K562 (cell line): Measurements from ENCODE around the gene VILL. TPM values are rescaled to one million over a fixed set of nuclear protein-coding genes. Genes with fewer than 3 reads are reported as not detected.
A peak's percentile ranks its signal among the peaks of the same experiment; 100 is the strongest.

Experiments
- ASH1L ChIP-seq: fragments of 450-650 bp; IDR thresholded peaks from 2 replicates; pipeline ENCODE4 v1.6.1; 2018; ENCODE audit warnings: borderline replicate concordance, mild to moderate bottlenecking, low read depth; ENCODE audit not compliant: partially characterized antibody
- HMG20B ChIP-seq: fragments of 250-450 bp; sonication (Bioruptor Pico); IDR thresholded peaks from 2 replicates; pipeline ENCODE4 v1.5.0; 2021; ENCODE audit warnings: mild to moderate bottlenecking
- NR4A1 ChIP-seq, 2 experiments: fragments of 250-450 bp in 1 of 2; fragments of 450-650 bp in 1 of 2; sonication (Bioruptor Pico) in 1 of 2; IDR thresholded peaks; 2 replicates each; pipeline versions ENCODE4 v1.4.0 to v1.6.1; 2016 to 2020; ENCODE audit warnings: mild to moderate bottlenecking in 2 of 2, missing compliant biosample characterization in 1 of 2, missing genetic modification characterization in 1 of 2, moderate library complexity in 1 of 2
- RCOR1 ChIP-seq, 2 experiments: IDR thresholded peaks; 2 replicates each; pipeline ENCODE4 v1.6.1; 2012; ENCODE audit warnings: low read depth in 2 of 2, low read length in 2 of 2, borderline replicate concordance in 1 of 2, improper control_type of control experiment in 1 of 2
- TCF3 ChIP-seq: sonication (generic); formaldehyde crosslinking; IDR thresholded peaks from 2 replicates; pipeline ENCODE4 v1.4.0; 2020; ENCODE audit warnings: mild to moderate bottlenecking, missing genetic modification reagents
- ZKSCAN1 ChIP-seq: fragments of 150-350 bp; IDR thresholded peaks from 2 replicates; pipeline ENCODE4 v1.6.1; 2016; ENCODE audit warnings: low read depth, low read length
- ZNF217 ChIP-seq: sonication (generic); formaldehyde crosslinking; IDR thresholded peaks from 2 replicates; pipeline ENCODE4 v1.8.0; 2022; ENCODE audit warnings: mild to moderate bottlenecking, missing genetic modification reagents
- polyA plus RNA-seq, 8 experiments: library from polyadenylated mRNA; depleted of rRNA in 4 of 8; stranded (reverse) in 5 of 8; unstranded in 3 of 8; fragments of >200 nt; fragmentation: Nextera tagmentation in 2 of 8; fragmentation: Illumina TruSeq in 1 of 8; extraction: Ambion mirVana in 2 of 8; extraction: Trizol in 1 of 8; gene quantifications; 2 replicates each; pipeline versions ENCODE4 v1.2.1 to v1.2.3, GENCODE V29; 2011 to 2014; ENCODE audit warnings: inconsistent platforms in 1 of 8, missing spikeins in 1 of 8
- total RNA-seq, 7 experiments: library from RNA; depleted of rRNA in 6 of 7; stranded (reverse); fragments of >200 nt in 6 of 7; fragmentation: Illumina TruSeq in 2 of 7; extraction: Trizol in 2 of 7; gene quantifications; 2 replicates each; pipeline versions ENCODE4 v1.2.1 to v1.2.3, GENCODE V29; 2011 to 2021; ENCODE audit warnings: low replicate concordance in 1 of 7
- TF ChIP-seq, protein P1 (sequence below): sonication (generic); formaldehyde crosslinking; IDR thresholded peaks from 2 replicates; pipeline ENCODE4 v1.8.0; 2022; ENCODE audit warnings: mild to moderate bottlenecking, missing genetic modification reagents
- TF ChIP-seq, protein P2 (sequence below): fragments of 250-450 bp; sonication (Bioruptor Pico); IDR thresholded peaks from 2 replicates; pipeline ENCODE4 v1.9.0; 2021; ENCODE audit warnings: mild to moderate bottlenecking, inconsistent platforms
- TF ChIP-seq, protein P3 (sequence below), 2 experiments: fragments of 450-650 bp; formaldehyde crosslinking in 1 of 2; IDR thresholded peaks; 2 replicates each; pipeline versions ENCODE4 v1.4.0 to v1.6.1; 2014 to 2020; ENCODE audit warnings: mild to moderate bottlenecking in 2 of 2, borderline replicate concordance in 1 of 2, low read depth in 1 of 2

Gene VILL
- total and polyA plus RNA-seq, 9 of the 15 experiments (the other 6 are each of a cell fraction or from before 2014, with no cell fraction given) = 0.11 to 16.0 (median 8.8) TPM

DNA sequence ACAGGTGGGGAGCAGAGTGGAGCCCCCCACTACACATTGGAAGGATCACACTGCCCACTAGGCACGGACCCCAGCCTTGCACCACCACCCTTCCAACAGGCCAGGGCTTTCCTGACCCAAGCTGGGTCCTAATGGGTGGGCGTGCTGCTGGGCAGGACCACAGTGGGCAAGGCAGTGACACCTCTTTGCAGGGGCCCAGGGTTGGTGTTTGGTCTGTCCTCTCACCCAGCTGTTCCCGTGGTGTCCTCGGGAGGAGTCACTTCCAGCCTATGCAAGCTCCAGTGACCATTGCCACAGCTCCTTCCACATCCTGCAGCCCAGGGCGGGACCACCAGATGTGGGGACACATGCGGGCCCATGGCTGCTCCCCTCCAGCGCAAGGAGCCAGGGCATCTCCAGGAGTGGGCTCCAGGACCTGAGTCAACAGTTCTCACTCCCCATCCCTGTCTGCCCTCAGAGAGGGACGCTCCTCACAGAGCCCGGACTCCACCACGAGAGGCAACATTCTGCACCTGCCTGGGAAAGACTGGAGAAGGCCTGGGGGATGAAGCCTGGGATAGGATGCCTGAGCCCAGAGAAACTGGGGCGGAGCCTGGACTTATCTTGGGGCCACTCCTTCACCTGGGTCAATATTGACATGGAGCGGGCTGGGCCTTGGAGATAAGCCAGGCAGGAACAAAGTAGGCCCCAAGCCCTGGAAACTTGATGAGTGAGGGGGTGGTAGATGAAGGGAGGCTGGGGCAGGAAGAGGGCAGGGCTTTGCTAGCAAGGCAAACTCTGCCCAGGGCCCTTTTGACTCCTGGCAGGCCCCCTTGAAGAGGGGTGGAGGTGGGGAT is 3.9 kb upstream of the VILL start (continued):
- peak; percentile 71; the same call in 1 of the 2 replicates for TF ChIP-seq ZKSCAN1
- TF ChIP-seq ASH1L = no peak
- TF ChIP-seq RCOR1 (IDR thresholded peaks at IDR 0.05; ENCODE audit: borderline replicate concordance in 1 of 2, low read depth in 2 of 2, low read length in 2 of 2) = peak; percentile 48 to 99; a peak in 3 of 4 replicates
- TF ChIP-seq, protein P1, sequence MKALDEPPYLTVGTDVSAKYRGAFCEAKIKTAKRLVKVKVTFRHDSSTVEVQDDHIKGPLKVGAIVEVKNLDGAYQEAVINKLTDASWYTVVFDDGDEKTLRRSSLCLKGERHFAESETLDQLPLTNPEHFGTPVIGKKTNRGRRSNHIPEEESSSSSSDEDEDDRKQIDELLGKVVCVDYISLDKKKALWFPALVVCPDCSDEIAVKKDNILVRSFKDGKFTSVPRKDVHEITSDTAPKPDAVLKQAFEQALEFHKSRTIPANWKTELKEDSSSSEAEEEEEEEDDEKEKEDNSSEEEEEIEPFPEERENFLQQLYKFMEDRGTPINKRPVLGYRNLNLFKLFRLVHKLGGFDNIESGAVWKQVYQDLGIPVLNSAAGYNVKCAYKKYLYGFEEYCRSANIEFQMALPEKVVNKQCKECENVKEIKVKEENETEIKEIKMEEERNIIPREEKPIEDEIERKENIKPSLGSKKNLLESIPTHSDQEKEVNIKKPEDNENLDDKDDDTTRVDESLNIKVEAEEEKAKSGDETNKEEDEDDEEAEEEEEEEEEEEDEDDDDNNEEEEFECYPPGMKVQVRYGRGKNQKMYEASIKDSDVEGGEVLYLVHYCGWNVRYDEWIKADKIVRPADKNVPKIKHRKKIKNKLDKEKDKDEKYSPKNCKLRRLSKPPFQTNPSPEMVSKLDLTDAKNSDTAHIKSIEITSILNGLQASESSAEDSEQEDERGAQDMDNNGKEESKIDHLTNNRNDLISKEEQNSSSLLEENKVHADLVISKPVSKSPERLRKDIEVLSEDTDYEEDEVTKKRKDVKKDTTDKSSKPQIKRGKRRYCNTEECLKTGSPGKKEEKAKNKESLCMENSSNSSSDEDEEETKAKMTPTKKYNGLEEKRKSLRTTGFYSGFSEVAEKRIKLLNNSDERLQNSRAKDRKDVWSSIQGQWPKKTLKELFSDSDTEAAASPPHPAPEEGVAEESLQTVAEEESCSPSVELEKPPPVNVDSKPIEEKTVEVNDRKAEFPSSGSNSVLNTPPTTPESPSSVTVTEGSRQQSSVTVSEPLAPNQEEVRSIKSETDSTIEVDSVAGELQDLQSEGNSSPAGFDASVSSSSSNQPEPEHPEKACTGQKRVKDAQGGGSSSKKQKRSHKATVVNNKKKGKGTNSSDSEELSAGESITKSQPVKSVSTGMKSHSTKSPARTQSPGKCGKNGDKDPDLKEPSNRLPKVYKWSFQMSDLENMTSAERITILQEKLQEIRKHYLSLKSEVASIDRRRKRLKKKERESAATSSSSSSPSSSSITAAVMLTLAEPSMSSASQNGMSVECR (CRISPR knock-in tag) = no peak
- TF ChIP-seq NR4A1 (CRISPR knock-in tag; IDR thresholded peaks at IDR 0.05) = no peak
- TF ChIP-seq NR4A1 (tag; IDR thresholded peaks at IDR 0.05) = 0 out of 2 replicates have a peak, but pooled peaks have one; percentile 44
- peak; percentile 100 for TF ChIP-seq TCF3
- TF ChIP-seq HMG20B (CRISPR knock-in tag) = no peak
- TF ChIP-seq, protein P2, sequence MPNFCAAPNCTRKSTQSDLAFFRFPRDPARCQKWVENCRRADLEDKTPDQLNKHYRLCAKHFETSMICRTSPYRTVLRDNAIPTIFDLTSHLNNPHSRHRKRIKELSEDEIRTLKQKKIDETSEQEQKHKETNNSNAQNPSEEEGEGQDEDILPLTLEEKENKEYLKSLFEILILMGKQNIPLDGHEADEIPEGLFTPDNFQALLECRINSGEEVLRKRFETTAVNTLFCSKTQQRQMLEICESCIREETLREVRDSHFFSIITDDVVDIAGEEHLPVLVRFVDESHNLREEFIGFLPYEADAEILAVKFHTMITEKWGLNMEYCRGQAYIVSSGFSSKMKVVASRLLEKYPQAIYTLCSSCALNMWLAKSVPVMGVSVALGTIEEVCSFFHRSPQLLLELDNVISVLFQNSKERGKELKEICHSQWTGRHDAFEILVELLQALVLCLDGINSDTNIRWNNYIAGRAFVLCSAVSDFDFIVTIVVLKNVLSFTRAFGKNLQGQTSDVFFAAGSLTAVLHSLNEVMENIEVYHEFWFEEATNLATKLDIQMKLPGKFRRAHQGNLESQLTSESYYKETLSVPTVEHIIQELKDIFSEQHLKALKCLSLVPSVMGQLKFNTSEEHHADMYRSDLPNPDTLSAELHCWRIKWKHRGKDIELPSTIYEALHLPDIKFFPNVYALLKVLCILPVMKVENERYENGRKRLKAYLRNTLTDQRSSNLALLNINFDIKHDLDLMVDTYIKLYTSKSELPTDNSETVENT = peak; percentile 16; the same call in 1 of the 2 replicates
- TF ChIP-seq ZNF217 (CRISPR knock-in tag) = no peak
- TF ChIP-seq, protein P3, sequence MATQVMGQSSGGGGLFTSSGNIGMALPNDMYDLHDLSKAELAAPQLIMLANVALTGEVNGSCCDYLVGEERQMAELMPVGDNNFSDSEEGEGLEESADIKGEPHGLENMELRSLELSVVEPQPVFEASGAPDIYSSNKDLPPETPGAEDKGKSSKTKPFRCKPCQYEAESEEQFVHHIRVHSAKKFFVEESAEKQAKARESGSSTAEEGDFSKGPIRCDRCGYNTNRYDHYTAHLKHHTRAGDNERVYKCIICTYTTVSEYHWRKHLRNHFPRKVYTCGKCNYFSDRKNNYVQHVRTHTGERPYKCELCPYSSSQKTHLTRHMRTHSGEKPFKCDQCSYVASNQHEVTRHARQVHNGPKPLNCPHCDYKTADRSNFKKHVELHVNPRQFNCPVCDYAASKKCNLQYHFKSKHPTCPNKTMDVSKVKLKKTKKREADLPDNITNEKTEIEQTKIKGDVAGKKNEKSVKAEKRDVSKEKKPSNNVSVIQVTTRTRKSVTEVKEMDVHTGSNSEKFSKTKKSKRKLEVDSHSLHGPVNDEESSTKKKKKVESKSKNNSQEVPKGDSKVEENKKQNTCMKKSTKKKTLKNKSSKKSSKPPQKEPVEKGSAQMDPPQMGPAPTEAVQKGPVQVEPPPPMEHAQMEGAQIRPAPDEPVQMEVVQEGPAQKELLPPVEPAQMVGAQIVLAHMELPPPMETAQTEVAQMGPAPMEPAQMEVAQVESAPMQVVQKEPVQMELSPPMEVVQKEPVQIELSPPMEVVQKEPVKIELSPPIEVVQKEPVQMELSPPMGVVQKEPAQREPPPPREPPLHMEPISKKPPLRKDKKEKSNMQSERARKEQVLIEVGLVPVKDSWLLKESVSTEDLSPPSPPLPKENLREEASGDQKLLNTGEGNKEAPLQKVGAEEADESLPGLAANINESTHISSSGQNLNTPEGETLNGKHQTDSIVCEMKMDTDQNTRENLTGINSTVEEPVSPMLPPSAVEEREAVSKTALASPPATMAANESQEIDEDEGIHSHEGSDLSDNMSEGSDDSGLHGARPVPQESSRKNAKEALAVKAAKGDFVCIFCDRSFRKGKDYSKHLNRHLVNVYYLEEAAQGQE (IDR thresholded peaks at IDR 0.05; ENCODE audit: borderline replicate concordance) = peak; percentile 49; the same call in 1 of the 2 replicates
- TF ChIP-seq, protein P3 (CRISPR knock-in tag; IDR thresholded peaks at IDR 0.05; ENCODE audit: low read depth) = no peak
